CD4-positive, alpha-beta T cell (primary cell): Measurements from ENCODE around the gene FXYD4. TPM values are rescaled to one million over a fixed set of nuclear protein-coding genes. Genes with fewer than 3 reads are reported as not detected.

Source experiments
- ATAC-seq: fragments of 200-7000 bp; cut with Tn5 transposase; one replicate; pipeline ENCODE4 v1.10.0; 2022; ENCODE audit warnings: mild to moderate bottlenecking; ENCODE audit not compliant: poor library complexity
- CTCF ChIA-PET: fragments of 350-600 bp; sonication (Branson Sonifier 250); formaldehyde crosslinking; loops from one replicate; lab custom pipeline; 2021; ENCODE audit warnings: antibody characterized with exemption, inconsistent platforms; lab: Charles Lee
- POLR2A ChIA-PET: fragments of 350-600 bp; sonication (Branson Sonifier 250); formaldehyde crosslinking; loops from one replicate; lab custom pipeline; 2021; ENCODE audit warnings: antibody characterized with exemption, inconsistent platforms; lab: Charles Lee
- DNase-seq, 14 experiments: peaks; one replicate each; pipeline ENCODE4 v3.0.0-alpha.2; 2013 to 2020; ENCODE audit warnings: mixed read lengths in 2 of 14
- H3K27ac ChIP-seq, 2 donors: one replicate each; pipeline versions ENCODE4 v1.5.1 to v1.7.0; 2013; ENCODE audit warnings: low read length in 2 of 2, low read depth in 1 of 2, mild to moderate bottlenecking in 1 of 2
- H3K27me3 ChIP-seq, 2 experiments: 1 replicate in 1 of 2; 2 replicates in 1 of 2; pipeline versions ENCODE4 v1.6.1 to v1.7.0; 2013; ENCODE audit warnings: low read length in 2 of 2, control low read depth in 1 of 2, mild to moderate bottlenecking in 1 of 2, moderate library complexity in 1 of 2; ENCODE audit not compliant: insufficient read depth in 2 of 2, control insufficient read depth in 1 of 2
- H3K36me3 ChIP-seq: one replicate; pipeline ENCODE4 v1.6.1; 2013; ENCODE audit warnings: low read length, control low read depth; ENCODE audit not compliant: insufficient read depth
- H3K4me1 ChIP-seq: one replicate; pipeline ENCODE4 v1.6.1; 2013; ENCODE audit warnings: low read length, control low read depth; ENCODE audit not compliant: insufficient read depth
- H3K4me3 ChIP-seq: one replicate; pipeline ENCODE4 v1.5.1; 2013; ENCODE audit warnings: mild to moderate bottlenecking, low read length, moderate library complexity
- H3K9me3 ChIP-seq, 2 experiments: 1 replicate in 1 of 2; 2 replicates in 1 of 2; pipeline versions ENCODE4 v1.6.1 to v1.7.0; 2013; ENCODE audit warnings: low read length in 2 of 2, mild to moderate bottlenecking in 2 of 2, control low read depth in 1 of 2, moderate library complexity in 1 of 2; ENCODE audit not compliant: control insufficient read depth in 1 of 2, insufficient read depth in 1 of 2
- H3K27ac Mint-ChIP-seq: one replicate; pipeline ENCODE4 v1.8.0; 2020; ENCODE audit warnings: mixed read lengths
- H3K27me3 Mint-ChIP-seq: one replicate; pipeline ENCODE4 v1.8.0; 2021; ENCODE audit warnings: mixed read lengths
- H3K36me3 Mint-ChIP-seq: one replicate; pipeline ENCODE4 v1.8.0; 2021; ENCODE audit warnings: low read depth, mixed read lengths
- H3K4me1 Mint-ChIP-seq: one replicate; pipeline ENCODE4 v1.8.0; 2021; ENCODE audit warnings: low read depth, mixed read lengths
- H3K4me3 Mint-ChIP-seq: one replicate; pipeline ENCODE4 v1.8.0; 2020; ENCODE audit warnings: mild to moderate bottlenecking, mixed read lengths
- H3K9me3 Mint-ChIP-seq: one replicate; pipeline ENCODE4 v1.8.0; 2020; ENCODE audit warnings: mixed read lengths
- CTCF ChIP-seq: fragments of 200-600 bp; IDR thresholded peaks from one replicate; pipeline ENCODE4 v1.8.0; 2022; ENCODE audit warnings: antibody characterized with exemption, mild to moderate bottlenecking
- intact Hi-C, 2 experiments: fragments of 100-400 bp; cut with DNase I in 1 of 2; cut with micrococcal nuclease in 1 of 2; formaldehyde crosslinking; loops; one replicate each; pipeline versions ENCODE4 v1.15.1 to v1.9.0; 2023 to 2025; cut with DNase I, micrococcal nuclease
- total RNA-seq, 174 experiments: library from RNA in 2 of 174; stranded (reverse) in 2 of 174; gene quantifications; one replicate each; pipeline ENCODE4 v1.2.3 and lab custom pipeline; 2021 to 2026

FXYD4 gene
- total RNA-seq, 2 experiments from 2014 or later, result not detected

GRCh38 chr10:43394868-43395267 is 23.4 kb downstream of the FXYD4 start:
- H3K36me3 ChIP-seq, result peaks cover 70% of the 10 kb centered on the region
- Mint-ChIP-seq H3K4me3 (peak overlapping the region; percentile 95), H3K27ac (peak overlapping the region; percentile 93), H3K36me3 (peaks cover 81% of the 10 kb centered on the region), H3K27me3 (no peaks in the 10 kb centered on the region), H3K4me1 (peaks cover 81% of the 10 kb centered on the region), H3K9me3 (no peaks in the 10 kb centered on the region)
- TF ChIP-seq CTCF, result no peak
- H3K27me3 ChIP-seq, result no peaks in the 10 kb centered on the region
- H3K4me3 ChIP-seq, result peak overlapping the region; percentile 73
- no peaks in the 10 kb centered on the region for H3K9me3 ChIP-seq
- intact Hi-C loops, result loop anchor here (2.0 to 10.0 kb wide), 4 partner anchors 30 to 180 kb away; partner anchors contain the start of genes ZNF239 (in 1 of the 2) and ZNF487 (in 1 of the 2)
- POLR2A ChIA-PET, result interaction anchor here (0.8 to 4.8 kb wide), 4 partner anchors 12 to 57 kb away, joined by 3 to 54 read pairs (median 18); partner anchors contain the start of gene HNRNPF
- H3K4me1 ChIP-seq, result peaks cover 85% of the 10 kb centered on the region
- ATAC-seq (no peak), DNase-seq (no peak)
- CTCF ChIA-PET, result no interaction called here
- H3K27ac ChIP-seq, result peak overlapping the region; percentile 89 to 94

GRCh38 chr10:43395571-43396060 is 24.2 kb downstream of the FXYD4 start:
- Histone ChIP-seq H3K4me1 (peaks cover 85% of the 10 kb centered on the region), H3K27me3 (no peaks in the 10 kb centered on the region), H3K9me3 (no peaks in the 10 kb centered on the region), H3K36me3 (peaks cover 63% of the 10 kb centered on the region), H3K4me3 (peak overlapping the region; percentile 73), H3K27ac (peak overlapping the region; percentile 89 to 94)
- peak; percentile 4 for ATAC-seq
- peaks cover 81% of the 10 kb centered on the region for H3K36me3 Mint-ChIP-seq
- peak overlapping the region; percentile 95 for H3K4me3 Mint-ChIP-seq
- ChIA-PET POLR2A (interaction anchor here (0.8 to 4.8 kb wide), 11 partner anchors 11 to 103 kb away, joined by 3 to 54 read pairs (median 4); partner anchors contain the start of genes HNRNPF and ZNF487), CTCF (interaction anchor here (0.9 to 1.4 kb wide), 3 partner anchors 12 to 103 kb away, joined by 3 to 4 read pairs (median 4); partner anchors contain the start of gene ZNF487)
- intact Hi-C loops, result loop anchor here (2.0 to 10.0 kb wide), 5 partner anchors 31 to 179 kb away; partner anchors contain the start of genes ZNF239 (in 1 of the 2) and ZNF487 (in 1 of the 2)
- peak in 8 of 14 experiments; percentile 16 to 61 (median 29) for DNase-seq
- H3K27me3 Mint-ChIP-seq, result no peaks in the 10 kb centered on the region
- no peak for TF ChIP-seq CTCF
- H3K4me1 Mint-ChIP-seq, result peaks cover 81% of the 10 kb centered on the region
- H3K27ac Mint-ChIP-seq, result peak overlapping the region; percentile 93
- no peaks in the 10 kb centered on the region for H3K9me3 Mint-ChIP-seq

- Histone ChIP-seq H3K4me3 (peak overlapping the region; percentile 73), H3K4me1 (peaks cover 84% of the 10 kb centered on the region), H3K9me3 (no peaks in the 10 kb centered on the region), H3K36me3 (peaks cover 58% of the 10 kb centered on the region), H3K27ac (peak overlapping the region; percentile 89 to 94), H3K27me3 (no peaks in the 10 kb centered on the region)
- Mint-ChIP-seq H3K27ac (peak overlapping the region; percentile 93), H3K36me3 (peaks cover 81% of the 10 kb centered on the region), H3K9me3 (no peaks in the 10 kb centered on the region), H3K4me3 (peak overlapping the region; percentile 95), H3K4me1 (peaks cover 84% of the 10 kb centered on the region), H3K27me3 (no peaks in the 10 kb centered on the region)
- peak; percentile 46 to 86 (median 66) for DNase-seq
- intact Hi-C loops, result loop anchor here (2.0 to 10.0 kb wide), 4 partner anchors 34 to 179 kb away; partner anchors contain the start of genes ZNF239 (in 1 of the 2) and ZNF487 (in 1 of the 2)
- TF ChIP-seq CTCF, result no peak
- peak; percentile 45 for ATAC-seq
- CTCF ChIA-PET, result interaction anchor here (0.9 to 1.4 kb wide), 4 partner anchors 11 to 103 kb away, joined by 3 to 4 read pairs (median 4); partner anchors contain the start of gene ZNF487
- POLR2A ChIA-PET, result interaction anchor here (0.6 to 4.8 kb wide), 16 partner anchors 10 to 257 kb away, joined by 3 to 54 read pairs (median 4); partner anchors contain the start of genes HNRNPF and ZNF487
These were observed 24.9 kb downstream of the FXYD4 start for GRCh38 chr10:43396061-43396927.
